ENCODE data around the gene LCLAT1.
A peak's percentile ranks its signal among the peaks of the same experiment; 100 is the strongest.

LCLAT1 gene

DNA sequence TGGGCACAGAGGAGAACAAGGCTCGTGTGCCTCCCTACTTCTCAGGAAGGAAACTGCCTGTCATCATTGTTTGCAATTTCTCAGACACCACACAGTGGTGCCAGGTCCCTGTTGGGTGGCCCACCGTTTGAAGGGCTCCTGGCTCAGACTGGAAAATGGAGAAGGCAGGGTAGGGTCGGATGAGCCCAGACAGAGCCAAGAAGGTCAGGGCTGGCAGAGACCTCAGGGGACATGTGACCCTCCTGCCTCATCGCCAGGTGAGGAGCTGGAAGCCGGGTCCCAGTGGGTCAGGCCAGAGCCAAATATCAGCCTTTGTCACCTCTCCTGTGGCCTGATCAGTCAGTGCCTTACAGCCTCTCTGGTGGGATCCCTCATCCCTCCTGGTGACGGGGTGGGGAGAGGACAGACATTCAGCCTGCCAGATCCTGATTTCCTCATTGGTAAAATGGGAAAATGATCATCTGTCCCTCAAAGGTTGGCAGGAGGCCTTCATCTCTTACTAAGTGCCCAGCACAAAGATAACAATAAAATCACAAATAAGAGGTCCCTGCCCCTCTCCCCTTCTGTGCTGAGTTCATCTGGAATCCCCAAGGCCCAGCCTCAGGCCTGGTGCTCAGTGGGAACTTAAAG lies 242.6 kb downstream of the LCLAT1 start:
- H3K4me3 ChIP-seq (ENCODE audit: low read depth in 1 of 2, low read length in 1 of 2), result no peak overlapping the region
- no peaks in the 10 kb centered on the region for H3K36me3 ChIP-seq
- H3K27me3 ChIP-seq, result no peaks in the 10 kb centered on the region
- no peak for TF ChIP-seq CTCF (IDR thresholded peaks at IDR 0.05)
- H3K4me1 ChIP-seq (ENCODE audit: control insufficient read depth in 1 of 2, insufficient read depth in 1 of 2, low read depth in 1 of 2, low read length in 1 of 2), result peaks cover 59 to 71% of the 10 kb centered on the region in 2 experiments
- H3K9me3 ChIP-seq, result no peaks in the 10 kb centered on the region
- peak overlapping the region; percentile 73 for H3K27ac ChIP-seq

GRCh38 chr2:30690126-30690561 lies 243.1 kb downstream of the LCLAT1 start:
- Histone ChIP-seq H3K4me1 (ENCODE audit: control insufficient read depth in 1 of 2, insufficient read depth in 1 of 2, low read depth in 1 of 2, low read length in 1 of 2) (peaks cover 53 to 66% of the 10 kb centered on the region in 2 experiments), H3K4me3 (ENCODE audit: low read depth in 1 of 2, low read length in 1 of 2) (no peak overlapping the region), H3K36me3 (no peaks in the 10 kb centered on the region), H3K27me3 (no peaks in the 10 kb centered on the region), H3K9me3 (no peaks in the 10 kb centered on the region), H3K27ac (peak overlapping the region; percentile 73)
- TF ChIP-seq CTCF (IDR thresholded peaks at IDR 0.05), result no peak

DNA sequence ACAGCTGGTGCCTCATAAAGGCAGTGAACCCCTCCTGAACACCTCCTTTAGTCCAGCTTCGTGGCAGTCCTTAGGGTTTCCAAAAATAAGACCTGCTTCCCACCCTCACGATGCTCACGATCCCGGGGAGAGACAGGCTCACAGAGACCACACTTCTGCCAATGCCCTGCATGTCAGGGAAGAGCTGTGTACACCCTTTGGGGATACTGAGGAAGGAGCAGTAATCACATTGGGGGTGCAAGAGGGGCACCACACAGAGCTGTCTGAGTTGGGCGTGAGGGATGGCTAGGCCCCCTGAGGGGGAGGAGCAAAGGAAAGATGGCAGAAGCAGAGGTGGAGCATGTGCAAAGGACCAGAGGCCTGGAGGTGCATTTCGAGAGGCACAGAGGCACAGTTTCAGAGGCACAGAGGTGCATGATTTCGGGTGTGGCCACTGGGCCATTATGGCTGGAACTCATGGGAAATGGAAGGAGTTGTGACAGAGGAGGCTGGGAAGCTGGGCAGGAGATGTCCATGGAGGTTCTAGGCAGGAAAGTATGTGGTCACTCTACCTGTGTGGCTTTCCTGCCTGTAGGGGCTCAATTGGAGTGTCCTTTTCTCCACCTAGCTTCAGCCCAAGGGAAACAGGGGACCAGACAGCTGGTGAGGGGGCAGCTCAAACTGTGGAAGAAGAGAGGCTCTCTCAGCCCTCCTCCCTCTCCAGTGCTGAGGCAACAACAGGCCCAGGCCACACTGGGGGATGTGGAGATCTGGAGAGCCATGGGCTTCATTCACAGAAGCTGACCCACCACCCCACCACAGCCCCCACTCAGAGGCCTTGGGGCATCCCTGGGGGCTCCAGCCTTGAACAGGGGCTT lies 244.3 kb downstream of the LCLAT1 start:
- Histone ChIP-seq H3K4me3 (ENCODE audit: low read depth in 1 of 2, low read length in 1 of 2) (no peak overlapping the region), H3K36me3 (no peaks in the 10 kb centered on the region), H3K4me1 (ENCODE audit: control insufficient read depth in 1 of 2, insufficient read depth in 1 of 2, low read depth in 1 of 2, low read length in 1 of 2) (peaks cover 45 to 57% of the 10 kb centered on the region in 2 experiments), H3K9me3 (no peaks in the 10 kb centered on the region), H3K27me3 (no peaks in the 10 kb centered on the region), H3K27ac (no peak overlapping the region)
- no peak for TF ChIP-seq CTCF (IDR thresholded peaks at IDR 0.05)

- Histone ChIP-seq H3K36me3 (no peaks in the 10 kb centered on the region), H3K27ac (peak overlapping the region; percentile 74), H3K27me3 (no peaks in the 10 kb centered on the region), H3K4me3 (ENCODE audit: low read depth in 1 of 2, low read length in 1 of 2) (peak overlapping the region in 1 of 2 experiments; percentile 17), H3K4me1 (ENCODE audit: control insufficient read depth in 1 of 2, insufficient read depth in 1 of 2, low read depth in 1 of 2, low read length in 1 of 2) (peaks cover 45 to 57% of the 10 kb centered on the region in 2 experiments), H3K9me3 (no peaks in the 10 kb centered on the region)
- no peak for TF ChIP-seq CTCF (IDR thresholded peaks at IDR 0.05)
Measured at GRCh38 chr2:30691948-30692828, 245.1 kb downstream of the LCLAT1 start.

DNA sequence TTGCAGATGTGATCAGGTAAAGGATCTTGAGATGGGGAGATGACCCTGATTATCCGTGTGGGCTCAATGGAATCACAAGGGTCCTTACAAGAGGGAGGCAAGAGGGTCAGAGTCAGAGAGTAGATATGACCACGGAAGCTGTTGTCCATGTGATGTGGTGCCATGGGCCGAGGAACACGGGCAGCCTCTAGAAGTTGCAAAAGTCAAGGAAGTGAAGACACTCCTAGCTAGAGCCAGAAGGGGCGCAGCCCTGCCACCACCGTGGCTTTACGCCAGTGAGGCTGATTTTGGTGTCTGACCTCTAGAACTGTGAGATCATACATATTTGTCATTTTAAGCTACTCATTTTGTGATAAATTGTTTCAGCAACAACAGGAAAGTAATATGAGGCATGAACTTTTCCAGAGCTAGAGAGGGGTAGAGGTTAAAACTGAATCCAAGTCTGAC lies 245.8 kb downstream of the LCLAT1 start:
- H3K4me3 ChIP-seq (ENCODE audit: low read depth in 1 of 2, low read length in 1 of 2), result peak overlapping the region in 1 of 2 experiments; percentile 17
- peaks cover 45 to 57% of the 10 kb centered on the region in 2 experiments for H3K4me1 ChIP-seq (ENCODE audit: control insufficient read depth in 1 of 2, insufficient read depth in 1 of 2, low read depth in 1 of 2, low read length in 1 of 2)
- H3K27ac ChIP-seq, result peak overlapping the region; percentile 74
- TF ChIP-seq CTCF (IDR thresholded peaks at IDR 0.05), result no peak
- H3K9me3 ChIP-seq, result no peaks in the 10 kb centered on the region
- H3K36me3 ChIP-seq, result no peaks in the 10 kb centered on the region
- no peaks in the 10 kb centered on the region for H3K27me3 ChIP-seq
